ENCODE results near the gene TBC1D7. TPM values are rescaled to one million over a fixed set of nuclear protein-coding genes. Genes with fewer than 3 reads are reported as not detected.

Gene TBC1D7
- polyA plus RNA-seq, 1 donor from 2014 or later: 67.9 TPM

DNA sequence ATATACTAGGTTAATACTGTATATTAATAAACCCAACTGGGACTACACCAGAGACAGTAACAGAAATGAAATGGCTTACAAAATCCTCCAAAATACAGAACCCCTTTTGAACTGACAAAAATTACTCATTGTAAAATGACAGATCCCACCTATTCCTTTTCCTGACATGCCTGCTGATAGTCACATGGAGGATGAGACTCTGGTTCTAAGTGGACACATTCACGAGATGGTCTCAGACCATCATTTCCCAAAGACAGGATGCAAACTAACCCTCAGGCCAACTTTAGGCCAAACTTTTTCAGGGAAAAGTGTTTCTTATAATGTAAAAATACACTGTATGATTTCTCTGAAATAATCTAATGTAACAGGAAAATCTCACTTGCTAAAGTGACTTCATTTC lies 22.5 kb downstream of the TBC1D7 start:
- Histone ChIP-seq H3K4me3 (ENCODE audit: low read length) (no peak overlapping the region), H3K27me3 (ENCODE audit: insufficient read depth, low read depth, low read length) (no peaks in the 10 kb centered on the region), H3K9me3 (ENCODE audit: low read length) (no peaks in the 10 kb centered on the region), H3F3A (ENCODE audit: insufficient read depth, low read length, poor library complexity, severe bottlenecking) (no peaks in the 10 kb centered on the region), H3K36me3 (ENCODE audit: insufficient read depth, low read length) (peaks cover 20% of the 10 kb centered on the region), H4K20me1 (ENCODE audit: insufficient read depth) (no peaks in the 10 kb centered on the region), H3K9me2 (ENCODE audit: insufficient read depth, low read length) (no peaks in the 10 kb centered on the region), H2AFZ (ENCODE audit: low read depth, low read length) (no peak overlapping the region), H3K79me2 (replicated peaks; ENCODE audit: insufficient read depth, low read length) (no peaks in the 10 kb centered on the region), H3K27ac (ENCODE audit: low read length) (no peak overlapping the region), H3K4me2 (ENCODE audit: low read length) (no peak overlapping the region), H3K9ac (ENCODE audit: low read length) (no peak overlapping the region)
- no peak for TF ChIP-seq TAF1 (IDR thresholded peaks at IDR 0.05; ENCODE audit: low read depth)
- no peak for TF ChIP-seq RAD21 (conservative IDR thresholded peaks at IDR 0.05)
- no peak for TF ChIP-seq EP300 (conservative IDR thresholded peaks at IDR 0.05; ENCODE audit: poor library complexity, severe bottlenecking)
- no peak for TF ChIP-seq MXI1 (conservative IDR thresholded peaks at IDR 0.05; ENCODE audit: poor library complexity, severe bottlenecking)
- TF ChIP-seq EZH2 (IDR thresholded peaks at IDR 0.05; ENCODE audit: borderline replicate concordance, insufficient read depth, low read length, poor library complexity, severe bottlenecking): no peak
- no peak for TF ChIP-seq SMC3 (conservative IDR thresholded peaks at IDR 0.05; ENCODE audit: poor library complexity)
- TF ChIP-seq REST (IDR thresholded peaks at IDR 0.05; ENCODE audit: borderline replicate concordance): no peak
- TF ChIP-seq POLR2AphosphoS5 (IDR thresholded peaks at IDR 0.05): no peak

DNA sequence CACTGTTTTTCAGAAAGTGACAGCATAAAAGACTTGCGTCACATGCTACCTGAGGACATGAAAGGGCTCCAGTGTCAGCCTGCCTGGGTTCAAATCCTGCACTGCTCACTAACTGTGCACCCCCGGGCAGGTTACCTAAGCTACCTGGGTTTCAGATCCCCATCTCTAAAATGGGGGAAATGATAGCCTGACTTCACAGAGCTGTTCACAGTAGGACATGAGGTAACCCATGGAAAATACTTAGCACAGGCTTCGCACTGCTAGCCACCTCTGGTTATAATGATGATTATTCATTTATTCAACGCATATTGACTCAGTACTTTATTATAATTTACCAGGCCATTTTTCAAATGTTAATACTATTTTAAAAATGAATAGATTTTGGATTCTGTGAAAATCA lies 23.0 kb downstream of the TBC1D7 start:
- Histone ChIP-seq H3K9me2 (ENCODE audit: insufficient read depth, low read length) (no peaks in the 10 kb centered on the region), H4K20me1 (ENCODE audit: insufficient read depth) (no peaks in the 10 kb centered on the region), H3K27me3 (ENCODE audit: insufficient read depth, low read depth, low read length) (no peaks in the 10 kb centered on the region), H3K9me3 (ENCODE audit: low read length) (no peaks in the 10 kb centered on the region), H3K36me3 (ENCODE audit: insufficient read depth, low read length) (peaks cover 25% of the 10 kb centered on the region), H3K79me2 (replicated peaks; ENCODE audit: insufficient read depth, low read length) (no peaks in the 10 kb centered on the region), H2AFZ (ENCODE audit: low read depth, low read length) (no peak overlapping the region), H3K27ac (ENCODE audit: low read length) (no peak overlapping the region), H3K9ac (ENCODE audit: low read length) (no peak overlapping the region), H3F3A (ENCODE audit: insufficient read depth, low read length, poor library complexity, severe bottlenecking) (no peaks in the 10 kb centered on the region), H3K4me3 (ENCODE audit: low read length) (no peak overlapping the region), H3K4me2 (ENCODE audit: low read length) (no peak overlapping the region)
- TF ChIP-seq POLR2AphosphoS5 (IDR thresholded peaks at IDR 0.05) (no peak), REST (IDR thresholded peaks at IDR 0.05; ENCODE audit: borderline replicate concordance) (no peak), EZH2 (IDR thresholded peaks at IDR 0.05; ENCODE audit: borderline replicate concordance, insufficient read depth, low read length, poor library complexity, severe bottlenecking) (no peak), RAD21 (conservative IDR thresholded peaks at IDR 0.05) (no peak), MXI1 (conservative IDR thresholded peaks at IDR 0.05; ENCODE audit: poor library complexity, severe bottlenecking) (no peak), TAF1 (IDR thresholded peaks at IDR 0.05; ENCODE audit: low read depth) (no peak), CTCF (IDR thresholded peaks at IDR 0.05; ENCODE audit: poor library complexity, severe bottlenecking) (no peak), SMC3 (conservative IDR thresholded peaks at IDR 0.05; ENCODE audit: poor library complexity) (no peak), EP300 (conservative IDR thresholded peaks at IDR 0.05; ENCODE audit: poor library complexity, severe bottlenecking) (no peak)
